ENCODE data around the gene POPDC2. TPM values are rescaled to one million over a fixed set of nuclear protein-coding genes. Genes with fewer than 3 reads are reported as not detected.

Gene POPDC2
- total RNA-seq, 1 donor from 2014 or later, result 1.4 TPM

DNA sequence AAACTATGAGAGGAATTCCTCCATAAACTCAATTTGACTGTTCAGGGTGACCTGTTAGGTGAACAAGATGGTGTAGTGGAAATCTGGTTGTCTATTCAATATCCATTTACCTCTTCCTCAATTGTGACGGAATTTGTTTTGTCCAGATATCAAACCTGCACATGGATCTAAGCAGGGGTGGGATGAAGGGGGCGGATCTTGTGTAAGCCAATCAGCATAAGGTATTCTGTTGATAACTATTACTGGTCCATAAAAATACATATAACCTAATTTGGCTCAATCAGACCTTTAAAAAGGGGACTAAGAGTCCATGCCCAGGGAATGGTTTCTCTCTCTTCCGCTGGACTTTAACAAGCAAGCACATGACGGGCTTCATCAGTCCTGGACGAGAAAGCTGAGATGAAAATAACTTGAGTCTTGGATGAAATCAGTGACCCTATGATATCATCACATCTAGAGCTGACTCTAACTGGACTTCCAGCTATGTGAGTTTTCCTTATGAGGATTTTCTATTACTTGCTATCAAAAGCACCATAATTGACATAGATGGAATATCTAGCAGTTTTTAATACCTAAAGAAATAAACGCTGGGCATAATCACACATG, 5.7 kb upstream of the POPDC2 start:
- Mint-ChIP-seq H3K4me1 (ENCODE audit: low read depth, unreplicated experiment) (no peaks in the 10 kb centered on the region), H3K27ac (ENCODE audit: unreplicated experiment) (no peak overlapping the region), H3K27me3 (ENCODE audit: unreplicated experiment) (no peaks in the 10 kb centered on the region), H3K36me3 (ENCODE audit: unreplicated experiment) (no peaks in the 10 kb centered on the region), H3K9me3 (ENCODE audit: unreplicated experiment) (no peaks in the 10 kb centered on the region), H3K4me3 (ENCODE audit: unreplicated experiment) (no peak overlapping the region)
- no peak for DNase-seq
- TF ChIP-seq, protein P1, sequence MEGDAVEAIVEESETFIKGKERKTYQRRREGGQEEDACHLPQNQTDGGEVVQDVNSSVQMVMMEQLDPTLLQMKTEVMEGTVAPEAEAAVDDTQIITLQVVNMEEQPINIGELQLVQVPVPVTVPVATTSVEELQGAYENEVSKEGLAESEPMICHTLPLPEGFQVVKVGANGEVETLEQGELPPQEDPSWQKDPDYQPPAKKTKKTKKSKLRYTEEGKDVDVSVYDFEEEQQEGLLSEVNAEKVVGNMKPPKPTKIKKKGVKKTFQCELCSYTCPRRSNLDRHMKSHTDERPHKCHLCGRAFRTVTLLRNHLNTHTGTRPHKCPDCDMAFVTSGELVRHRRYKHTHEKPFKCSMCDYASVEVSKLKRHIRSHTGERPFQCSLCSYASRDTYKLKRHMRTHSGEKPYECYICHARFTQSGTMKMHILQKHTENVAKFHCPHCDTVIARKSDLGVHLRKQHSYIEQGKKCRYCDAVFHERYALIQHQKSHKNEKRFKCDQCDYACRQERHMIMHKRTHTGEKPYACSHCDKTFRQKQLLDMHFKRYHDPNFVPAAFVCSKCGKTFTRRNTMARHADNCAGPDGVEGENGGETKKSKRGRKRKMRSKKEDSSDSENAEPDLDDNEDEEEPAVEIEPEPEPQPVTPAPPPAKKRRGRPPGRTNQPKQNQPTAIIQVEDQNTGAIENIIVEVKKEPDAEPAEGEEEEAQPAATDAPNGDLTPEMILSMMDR (IDR thresholded peaks at IDR 0.05; ENCODE audit: partially characterized antibody, unreplicated experiment), result no peak

DNA sequence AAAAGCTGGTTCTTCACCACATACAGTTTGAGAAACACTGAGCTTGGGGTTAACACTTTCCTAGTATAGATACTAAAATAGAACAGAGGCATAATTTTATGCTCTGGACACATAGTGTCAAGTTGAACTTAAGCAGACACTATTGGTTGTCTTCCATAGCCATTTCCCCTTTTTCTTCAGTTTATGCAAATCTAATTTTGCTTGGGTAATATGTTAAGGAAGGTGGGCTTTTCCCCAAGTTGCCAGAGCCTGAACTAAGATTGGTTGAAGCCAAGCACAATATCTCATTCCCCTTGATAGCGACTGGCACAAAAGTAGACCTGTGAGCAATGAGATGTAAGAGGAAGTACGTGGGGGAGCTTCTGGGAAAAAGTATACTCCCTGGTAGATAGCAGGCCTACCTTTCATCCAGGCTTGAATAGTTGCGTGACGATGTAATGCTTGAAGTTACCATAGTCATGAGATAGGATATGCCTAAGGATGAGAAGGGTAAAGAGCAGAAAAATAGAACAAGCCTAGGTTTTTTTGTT, 4.5 kb upstream of the POPDC2 start:
- Mint-ChIP-seq H3K27me3 (ENCODE audit: unreplicated experiment) (no peaks in the 10 kb centered on the region), H3K4me1 (ENCODE audit: low read depth, unreplicated experiment) (peaks cover 3% of the 10 kb centered on the region), H3K9me3 (ENCODE audit: unreplicated experiment) (no peaks in the 10 kb centered on the region), H3K4me3 (ENCODE audit: unreplicated experiment) (no peak overlapping the region), H3K27ac (ENCODE audit: unreplicated experiment) (no peak overlapping the region), H3K36me3 (ENCODE audit: unreplicated experiment) (no peaks in the 10 kb centered on the region)
- no peak for DNase-seq
- TF ChIP-seq, protein P1 (IDR thresholded peaks at IDR 0.05; ENCODE audit: partially characterized antibody, unreplicated experiment), result no peak

DNA sequence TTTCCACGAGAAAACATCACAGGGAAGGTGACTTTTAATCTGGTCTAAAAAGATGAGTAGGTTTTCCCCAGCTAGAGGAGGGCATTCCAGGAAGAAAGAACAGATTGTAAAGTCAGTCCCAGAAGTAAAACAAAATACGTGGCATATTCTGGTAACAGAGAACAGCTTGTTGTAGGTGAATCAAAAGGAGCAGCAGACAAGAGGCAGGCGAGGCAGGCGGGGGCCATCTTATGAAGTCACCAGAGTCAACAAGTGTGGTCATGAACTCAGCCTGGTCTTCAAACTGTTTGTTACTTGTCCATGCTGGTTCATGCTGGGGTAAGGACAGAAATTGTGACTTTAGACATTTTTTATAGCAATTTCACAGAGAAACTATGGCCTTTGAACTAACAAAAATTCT, 4.0 kb upstream of the POPDC2 start:
- H3K27ac Mint-ChIP-seq (ENCODE audit: unreplicated experiment), result no peak overlapping the region
- H3K36me3 Mint-ChIP-seq (ENCODE audit: unreplicated experiment), result no peaks in the 10 kb centered on the region
- H3K4me1 Mint-ChIP-seq (ENCODE audit: low read depth, unreplicated experiment), result peaks cover 3% of the 10 kb centered on the region
- H3K27me3 Mint-ChIP-seq (ENCODE audit: unreplicated experiment), result no peaks in the 10 kb centered on the region
- H3K4me3 Mint-ChIP-seq (ENCODE audit: unreplicated experiment), result no peak overlapping the region
- TF ChIP-seq, protein P1 (IDR thresholded peaks at IDR 0.05; ENCODE audit: partially characterized antibody, unreplicated experiment), result no peak
- DNase-seq, result no peak
- no peaks in the 10 kb centered on the region for H3K9me3 Mint-ChIP-seq (ENCODE audit: unreplicated experiment)

DNA sequence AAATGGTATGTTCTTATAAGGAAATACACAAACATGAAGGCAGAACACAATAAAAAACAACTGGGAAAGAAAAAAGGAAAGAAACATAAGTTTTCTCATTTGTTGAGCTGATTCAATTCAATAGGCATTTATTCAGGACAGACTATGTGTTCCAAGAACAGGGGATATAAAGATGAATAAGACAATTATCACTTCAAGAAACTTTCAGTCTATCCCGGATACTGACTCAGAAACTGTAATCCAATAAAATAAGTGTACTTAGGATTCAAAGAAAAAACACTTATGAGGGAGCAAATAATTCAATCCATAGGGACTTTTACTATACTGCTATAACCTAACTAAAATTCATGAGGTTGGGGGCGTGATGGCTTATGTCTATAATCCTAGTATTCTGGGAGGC, 3.5 kb upstream of the POPDC2 start:
- Mint-ChIP-seq H3K27ac (ENCODE audit: unreplicated experiment) (no peak overlapping the region), H3K9me3 (ENCODE audit: unreplicated experiment) (no peaks in the 10 kb centered on the region), H3K27me3 (ENCODE audit: unreplicated experiment) (no peaks in the 10 kb centered on the region), H3K4me3 (ENCODE audit: unreplicated experiment) (no peak overlapping the region), H3K36me3 (ENCODE audit: unreplicated experiment) (no peaks in the 10 kb centered on the region), H3K4me1 (ENCODE audit: low read depth, unreplicated experiment) (peaks cover 3% of the 10 kb centered on the region)
- TF ChIP-seq, protein P1 (IDR thresholded peaks at IDR 0.05; ENCODE audit: partially characterized antibody, unreplicated experiment), result no peak
- DNase-seq, result no peak

DNA sequence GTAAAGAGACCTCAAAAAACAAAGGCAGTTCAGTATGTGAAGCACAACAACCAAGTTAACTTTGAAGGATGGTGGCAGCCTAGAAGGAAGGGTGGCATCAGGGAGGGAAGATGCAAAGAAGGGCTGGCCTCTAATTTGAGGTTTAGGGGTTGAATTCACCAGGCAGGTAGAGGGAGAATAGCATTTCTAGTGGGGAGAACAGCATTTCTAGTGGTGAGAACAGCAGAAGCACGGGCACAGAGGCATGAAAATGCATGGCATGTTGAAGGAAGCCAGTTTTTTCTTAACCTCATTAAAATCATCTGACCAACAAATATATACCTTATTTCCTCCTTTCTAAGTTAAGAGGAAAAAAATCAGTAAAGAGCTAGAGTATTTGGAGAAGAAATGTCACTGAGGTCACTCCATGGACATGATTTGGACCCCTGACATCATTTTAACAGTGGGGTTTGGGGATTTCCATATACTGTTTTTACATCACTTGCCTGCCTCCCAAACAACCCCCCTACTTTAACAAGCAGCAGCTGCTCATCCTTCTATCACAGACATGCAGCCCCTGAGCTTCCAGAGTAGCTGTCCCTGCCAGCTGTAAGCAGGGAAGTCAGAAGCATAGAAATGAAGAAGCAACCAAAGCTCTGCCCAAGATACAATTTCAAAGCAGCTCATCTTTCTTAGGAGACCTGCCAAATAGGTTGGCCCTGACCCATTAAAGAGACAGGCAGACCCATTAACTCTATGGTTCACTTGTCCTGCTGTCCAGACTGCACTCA, 2.4 kb upstream of the POPDC2 start:
- Mint-ChIP-seq H3K27me3 (ENCODE audit: unreplicated experiment) (no peaks in the 10 kb centered on the region), H3K36me3 (ENCODE audit: unreplicated experiment) (no peaks in the 10 kb centered on the region), H3K4me3 (ENCODE audit: unreplicated experiment) (no peak overlapping the region), H3K4me1 (ENCODE audit: low read depth, unreplicated experiment) (peaks cover 3% of the 10 kb centered on the region), H3K27ac (ENCODE audit: unreplicated experiment) (no peak overlapping the region), H3K9me3 (ENCODE audit: unreplicated experiment) (no peaks in the 10 kb centered on the region)
- no peak for DNase-seq
- TF ChIP-seq, protein P1 (IDR thresholded peaks at IDR 0.05; ENCODE audit: partially characterized antibody, unreplicated experiment), result no peak
